Ureter (tissue), 1 donor: ENCODE measurements around the gene INVS. TPM values are rescaled to one million over a fixed set of nuclear protein-coding genes. Genes with fewer than 3 reads are reported as not detected.
"Not testable (repeated sequence)": the region's sequence is repeated elsewhere in the genome, so short reads cannot be mapped to it uniquely, and the experiment has no call there.

Experiments used
- DNase-seq: peaks from one replicate; pipeline ENCODE4 v3.0.0-alpha.2; 2020; ENCODE audit warnings: low spot score
- total RNA-seq: library from RNA; stranded (reverse); gene quantifications from one replicate; pipeline ENCODE4 v1.2.4, GENCODE V29; 2023
- donor health status: DM: yes; HTN: yes; CAD: no.

Gene INVS
- total RNA-seq, 1 donor from 2014 or later = 24.1 TPM

GRCh38 chr9:100125910-100126309 lies 26.9 kb downstream of the INVS start:
- no peak for DNase-seq

GRCh38 chr9:100126423-100126822 lies 27.4 kb downstream of the INVS start:
- DNase-seq = no peak

GRCh38 chr9:100129772-100130171 lies 30.7 kb downstream of the INVS start:
- no peak for DNase-seq

GRCh38 chr9:100131216-100131615 lies 32.2 kb downstream of the INVS start:
- DNase-seq = no peak

- no peak for DNase-seq
These were observed 32.9 kb downstream of the INVS start for GRCh38 chr9:100131875-100132430.

GRCh38 chr9:100134731-100135130 lies 35.7 kb downstream of the INVS start:
- no peak for DNase-seq

- DNase-seq = not testable (repeated sequence)
These were observed 37.8 kb downstream of the INVS start for GRCh38 chr9:100136799-100137198.

GRCh38 chr9:100140303-100140702 lies 41.3 kb downstream of the INVS start:
- not testable (repeated sequence) for DNase-seq

- DNase-seq = not testable (repeated sequence)
These were observed 42.8 kb downstream of the INVS start for GRCh38 chr9:100141862-100142261.

GRCh38 chr9:100145167-100145934 lies 46.3 kb downstream of the INVS start:
- DNase-seq = not testable (repeated sequence)

- not testable (repeated sequence) for DNase-seq
These were observed 46.9 kb downstream of the INVS start for GRCh38 chr9:100145976-100146375.

GRCh38 chr9:100150214-100150613 lies 51.2 kb downstream of the INVS start:
- DNase-seq = no peak

- DNase-seq = no peak
These were observed 61.0 kb downstream of the INVS start for GRCh38 chr9:100160021-100160420.

- no peak for DNase-seq
These were observed 68.1 kb downstream of the INVS start for GRCh38 chr9:100167176-100167575.

GRCh38 chr9:100167915-100168654 lies 69.0 kb downstream of the INVS start:
- no peak for DNase-seq

GRCh38 chr9:100170085-100170484 lies 71.0 kb downstream of the INVS start:
- DNase-seq = no peak

GRCh38 chr9:100170556-100170955 lies 71.5 kb downstream of the INVS start:
- no peak for DNase-seq

- DNase-seq = no peak
These were observed 87.3 kb downstream of the INVS start for GRCh38 chr9:100186356-100186755.

GRCh38 chr9:100190339-100190738 lies 91.3 kb downstream of the INVS start:
- no peak for DNase-seq

GRCh38 chr9:100191264-100191663 lies 92.2 kb downstream of the INVS start:
- DNase-seq = no peak

- no peak for DNase-seq
These were observed 94.0 kb downstream of the INVS start for GRCh38 chr9:100193078-100193477.

GRCh38 chr9:100196215-100196614 lies 97.2 kb downstream of the INVS start:
- DNase-seq = no peak

- no peak for DNase-seq
These were observed 97.8 kb downstream of the INVS start for GRCh38 chr9:100196828-100197227.
